Islet of Langerhans (tissue), 1 donor: Measurements from ENCODE around the gene NPHP4.

ENCODE experiments used
- FAIRE-seq: peaks from one replicate; lab custom pipeline; 2011; peaks lifted over from hg19 to GRCh38; lab: Jason Lieb, UNC

Gene NPHP4

DNA sequence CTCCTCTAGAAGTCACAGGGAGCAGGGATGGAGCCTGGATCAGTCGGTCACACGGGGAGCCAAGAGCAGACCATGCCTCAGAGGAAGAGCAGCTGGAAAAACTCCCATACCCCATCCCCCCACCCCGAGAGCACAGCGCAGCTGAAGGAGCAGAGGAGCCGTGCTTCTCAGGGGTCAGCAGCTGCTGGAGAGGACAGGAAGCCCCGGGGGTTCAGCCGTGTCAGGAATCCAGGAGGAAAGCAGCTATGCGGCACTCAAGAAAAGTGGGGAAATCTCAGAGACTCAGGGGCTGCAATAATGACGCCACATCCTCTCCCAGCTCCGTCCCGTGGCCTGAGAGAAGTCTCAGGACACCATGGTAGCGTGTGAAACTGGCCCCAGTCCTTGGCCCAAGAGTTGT is 102.3 kb downstream of the NPHP4 start:
- no peak for FAIRE-seq

DNA sequence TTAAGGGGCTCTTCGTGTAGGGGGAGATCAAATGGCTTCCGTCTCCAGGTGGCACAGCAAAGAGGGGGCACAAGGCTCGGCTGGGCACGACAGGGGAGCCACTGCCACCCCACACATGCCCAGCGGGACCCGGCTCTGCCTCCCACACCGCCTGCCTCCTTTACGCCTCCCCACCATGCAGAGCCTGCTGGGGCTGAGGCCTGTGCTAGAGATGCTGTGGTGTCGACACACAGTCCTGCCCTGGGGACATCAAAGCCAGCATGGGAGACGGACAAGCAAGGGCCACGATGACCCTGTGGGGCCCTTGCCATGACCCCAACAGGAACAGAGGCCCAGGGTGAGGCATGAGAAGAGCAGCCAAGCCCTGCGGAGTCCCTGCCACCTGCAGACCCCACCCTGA is 102.8 kb downstream of the NPHP4 start:
- no peak for FAIRE-seq

- no peak for FAIRE-seq
Measured at GRCh38 chr1:5888606-5889211, 103.5 kb downstream of the NPHP4 start.

DNA sequence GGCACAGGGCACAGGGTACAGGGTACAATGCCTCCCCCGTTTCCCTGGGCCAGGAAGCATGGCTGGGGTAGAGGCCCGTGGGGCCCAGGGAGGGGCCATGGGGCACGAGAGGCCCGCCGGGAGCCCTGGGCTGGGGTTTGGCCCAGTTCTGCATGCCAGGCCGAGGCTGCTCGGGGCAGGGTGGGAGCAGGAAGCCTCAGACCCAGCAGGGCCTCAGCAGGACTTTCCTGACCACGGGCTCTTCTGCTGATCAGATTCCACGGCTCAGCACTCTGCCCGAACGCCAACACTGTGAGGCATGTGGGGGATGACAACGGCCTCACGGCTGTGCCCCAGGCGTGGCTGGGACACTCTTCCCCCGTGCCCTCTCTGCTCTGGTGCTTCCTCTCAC is 104.3 kb downstream of the NPHP4 start:
- no peak for FAIRE-seq

GRCh38 chr1:5887349-5887970 is 104.8 kb downstream of the NPHP4 start:
- no peak for FAIRE-seq

DNA sequence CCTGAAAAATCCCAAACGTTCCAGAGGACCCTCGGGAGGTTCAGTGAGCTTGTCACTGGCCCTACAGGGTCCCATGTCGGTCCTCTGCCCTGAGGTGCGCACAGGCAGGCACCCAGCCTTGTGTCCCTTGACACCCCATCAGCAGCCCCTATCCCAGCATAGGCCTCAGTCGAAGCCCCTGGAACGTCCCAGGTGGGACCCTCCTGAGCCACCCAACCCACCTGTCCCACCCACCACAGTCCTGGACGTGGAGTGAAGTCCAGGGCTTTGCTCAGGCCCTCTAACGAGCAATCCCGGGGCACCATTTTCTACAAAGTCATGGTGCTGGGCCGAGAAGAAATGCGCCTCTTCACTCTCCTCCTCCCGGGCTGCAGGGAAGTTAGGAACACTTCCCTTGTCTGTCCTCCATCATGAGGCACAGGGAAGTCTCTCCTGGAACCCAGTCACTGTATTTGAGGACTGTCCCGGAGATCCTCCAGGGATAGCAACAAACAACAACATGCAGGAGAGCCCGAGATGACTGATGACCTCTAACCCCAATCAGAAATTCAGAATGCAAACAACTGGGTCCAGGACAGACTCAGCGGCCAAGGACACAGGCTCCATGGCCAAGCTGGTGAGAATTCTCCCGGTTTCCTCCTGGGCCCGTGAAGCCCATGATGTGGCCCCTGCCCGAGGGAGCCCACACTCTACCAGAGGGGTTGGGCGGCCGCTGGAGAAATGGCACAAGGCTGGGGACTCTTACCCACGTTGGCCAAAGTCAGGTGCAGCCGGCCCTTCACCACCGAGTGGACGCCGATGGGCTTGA is 105.5 kb downstream of the NPHP4 start:
- FAIRE-seq: no peak

- no peak for FAIRE-seq
Measured at GRCh38 chr1:5886140-5886483, 106.1 kb downstream of the NPHP4 start.

DNA sequence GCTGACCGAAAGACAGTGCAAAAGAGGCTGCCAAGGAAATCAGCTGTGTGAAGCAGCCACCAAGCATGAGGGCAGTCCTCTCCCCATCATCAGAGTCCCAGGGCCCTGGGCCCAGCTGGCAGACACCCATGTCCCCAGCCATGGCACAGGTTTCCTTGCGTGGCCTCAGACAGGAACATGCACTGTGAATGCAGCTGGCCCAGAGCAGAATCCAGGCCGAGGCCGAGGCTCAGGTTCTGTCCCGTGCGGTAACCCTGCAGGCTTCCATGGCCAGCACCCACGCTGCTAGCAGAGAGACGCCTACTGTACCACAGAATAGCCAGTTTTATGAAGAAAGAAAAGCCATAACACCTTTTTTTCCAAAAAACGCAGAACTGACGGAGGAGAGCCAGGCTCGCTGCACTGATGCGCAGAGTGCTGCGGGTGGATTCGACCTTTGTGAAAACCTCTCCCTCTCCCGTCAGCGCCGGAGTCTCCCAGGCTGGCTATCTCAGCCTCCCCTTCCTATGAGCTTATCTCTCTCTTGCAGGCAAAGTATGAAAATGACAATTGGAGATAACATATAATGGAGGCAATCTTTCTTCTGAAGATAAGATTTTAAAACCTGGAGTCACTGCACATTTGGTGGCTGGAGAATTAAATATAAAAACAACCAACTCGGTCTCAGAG is 106.6 kb downstream of the NPHP4 start:
- FAIRE-seq: no peak

DNA sequence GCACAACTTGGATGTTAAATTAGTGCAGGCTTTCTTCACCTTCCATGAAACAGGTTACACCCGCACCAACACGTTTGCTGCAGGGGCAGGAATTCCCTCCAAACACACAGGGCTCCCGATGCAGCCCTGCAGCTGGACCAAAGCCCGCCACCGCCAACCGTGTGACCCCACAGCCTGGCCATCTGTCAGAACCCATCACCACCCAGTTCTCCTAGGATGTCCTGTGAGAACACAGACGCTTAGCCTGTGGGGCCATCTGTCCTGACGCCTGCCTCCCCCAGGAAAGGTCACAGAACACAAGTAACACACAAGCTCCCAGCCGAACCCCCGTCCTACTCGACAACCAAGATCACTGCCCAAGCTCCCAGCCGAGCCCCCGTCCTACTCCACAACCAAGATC is 108.1 kb downstream of the NPHP4 start:
- no peak for FAIRE-seq

DNA sequence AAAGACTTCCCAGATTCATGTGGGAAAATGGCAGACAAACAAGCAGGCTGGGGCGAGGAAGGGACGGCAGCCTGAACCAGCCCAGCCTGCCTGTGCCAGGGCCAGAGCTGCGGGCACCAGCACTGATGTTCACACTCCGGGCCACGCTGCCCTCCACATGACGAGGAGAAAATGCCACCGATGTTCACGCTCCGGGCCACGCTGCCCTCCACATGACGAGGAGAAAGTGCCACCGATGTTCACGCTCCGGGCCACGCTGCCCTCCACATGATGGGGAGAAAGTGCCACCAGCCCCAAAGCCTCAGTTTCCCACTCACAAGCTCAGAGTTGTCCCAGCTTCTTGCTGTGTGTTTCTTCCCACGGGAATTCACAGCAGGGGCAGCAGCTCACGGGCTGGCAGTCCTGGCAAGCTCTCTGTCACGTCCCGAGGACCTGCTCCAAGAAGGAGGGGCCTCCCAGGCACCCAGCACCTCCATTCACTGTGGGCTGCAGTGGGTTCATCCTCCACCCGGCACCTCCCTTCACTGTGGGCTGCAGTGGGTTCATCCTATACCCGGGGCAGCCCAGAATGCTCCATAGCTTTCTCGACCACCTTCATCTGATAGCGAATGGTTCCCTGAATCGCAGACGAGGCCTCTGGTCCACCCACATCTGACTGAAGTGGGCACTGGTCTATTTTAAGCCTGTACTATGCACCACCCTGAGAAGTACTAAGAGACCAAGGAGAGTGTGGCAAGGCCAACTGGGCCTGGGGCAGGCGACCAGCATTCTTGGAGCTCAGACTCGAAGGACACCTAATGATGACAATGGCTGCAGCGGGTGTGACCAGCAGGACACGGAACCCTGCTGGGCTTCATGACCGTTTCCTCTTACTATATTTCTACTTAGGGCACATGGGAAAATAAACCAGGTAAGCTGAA is 108.8 kb downstream of the NPHP4 start:
- FAIRE-seq: no peak

- no peak for FAIRE-seq
Measured at GRCh38 chr1:5882367-5883128, 109.7 kb downstream of the NPHP4 start.

GRCh38 chr1:5881526-5882222 is 110.6 kb downstream of the NPHP4 start:
- no peak for FAIRE-seq

- FAIRE-seq: no peak
Measured at GRCh38 chr1:5880630-5881405, 111.4 kb downstream of the NPHP4 start.

GRCh38 chr1:5879421-5879820 is 112.8 kb downstream of the NPHP4 start:
- FAIRE-seq: no peak

DNA sequence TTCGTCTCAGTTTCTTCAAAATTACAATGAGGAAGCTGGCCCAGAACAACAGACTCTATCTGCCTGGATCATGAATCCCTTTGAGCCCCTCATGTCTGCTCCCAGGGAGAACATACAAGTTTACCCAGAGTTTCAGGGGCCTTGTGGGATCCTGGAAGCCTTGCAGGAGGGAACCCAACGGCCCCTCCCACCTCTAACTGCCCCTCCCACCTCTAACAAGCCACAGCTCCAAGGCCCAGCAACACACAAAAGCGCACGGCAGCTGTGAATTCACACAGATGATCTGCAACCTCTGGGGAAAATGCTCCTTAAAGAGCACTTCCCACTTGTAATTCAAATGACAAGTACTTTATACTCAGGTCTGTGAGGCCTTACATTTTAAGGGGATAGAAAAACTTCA is 113.3 kb downstream of the NPHP4 start:
- no peak for FAIRE-seq

DNA sequence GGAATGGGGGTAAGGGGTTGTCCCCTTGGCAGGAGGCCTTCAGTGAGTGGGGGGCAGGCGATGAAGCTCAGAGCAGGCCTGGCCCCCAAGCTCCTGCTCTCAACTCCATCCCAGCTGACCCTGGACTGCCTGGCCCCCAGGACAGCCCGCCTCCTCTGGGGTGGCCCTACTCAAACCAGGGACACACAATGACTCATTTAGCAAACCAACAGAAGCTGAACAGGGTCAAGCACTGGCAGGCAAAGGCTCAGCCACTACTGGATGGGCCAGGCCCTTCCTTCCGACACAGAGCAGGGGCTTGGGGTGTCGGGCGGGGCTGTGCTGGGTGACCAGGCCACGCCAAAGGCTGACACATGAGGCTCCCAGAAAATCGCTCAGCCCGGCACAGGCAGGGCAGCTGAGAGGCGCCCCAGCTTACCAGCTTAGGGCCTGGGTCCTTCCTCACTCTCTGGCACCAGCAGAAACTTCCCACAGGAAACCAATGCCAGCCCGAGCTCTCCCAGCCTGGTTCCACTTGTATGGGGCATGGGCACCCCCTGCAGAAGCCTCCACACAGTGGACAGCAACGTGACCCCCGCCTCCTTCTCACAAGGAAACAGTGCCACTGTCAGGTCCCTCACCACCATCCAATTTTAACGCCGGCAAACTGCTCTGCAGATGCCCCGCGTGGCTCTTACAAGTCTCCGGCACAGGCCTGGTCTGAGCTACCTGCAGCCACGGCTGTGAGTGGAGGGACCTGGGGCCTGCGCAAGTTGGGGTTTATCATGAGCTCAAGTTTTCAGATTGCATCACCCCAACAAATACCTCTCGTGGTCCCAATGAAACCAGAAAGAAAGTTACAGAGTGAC is 114.3 kb downstream of the NPHP4 start:
- FAIRE-seq: no peak

- FAIRE-seq: no peak
Measured at GRCh38 chr1:5877001-5877400, 115.2 kb downstream of the NPHP4 start.

DNA sequence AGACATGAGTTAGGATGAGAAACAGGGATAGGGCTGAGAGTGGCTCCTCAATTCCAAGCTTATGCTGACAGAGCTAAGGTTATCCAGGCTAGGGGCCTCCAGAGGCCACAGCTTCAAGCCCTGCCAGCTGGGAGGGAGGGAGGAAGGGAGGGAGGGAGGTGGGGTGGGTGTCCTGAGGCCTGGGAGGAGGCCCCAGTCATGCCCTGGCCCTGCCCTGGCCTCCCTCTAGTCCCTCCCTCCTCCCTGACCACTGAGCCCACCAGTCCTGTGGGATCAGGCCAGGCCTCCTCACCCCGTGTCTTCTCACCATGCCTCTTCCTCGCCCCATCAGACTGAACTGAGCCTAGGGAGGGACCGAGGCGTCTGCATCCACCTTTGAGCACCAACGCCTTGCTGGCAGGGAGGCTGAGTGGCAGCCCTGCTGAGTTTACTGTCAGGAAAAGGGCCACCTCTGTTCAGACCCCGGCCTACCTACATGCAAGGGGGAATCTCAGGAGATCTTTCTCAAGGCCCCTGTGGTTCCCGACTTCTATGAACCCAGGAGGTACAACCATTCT is 116.1 kb downstream of the NPHP4 start:
- no peak for FAIRE-seq
